DOHH2 (cell line): ENCODE measurements around the gene RECQL5.

Experiments used
- H3F3A ChIP-seq: fragments of 200-600 bp; sonication (generic), shearing (Covaris generic); 2 replicates; pipeline ENCODE4 v1.6.0; 2016; ENCODE audit warnings: antibody characterized with exemption, mild to moderate bottlenecking; ENCODE audit not compliant: control insufficient read depth, insufficient read depth
- H3K27ac ChIP-seq: fragments of 200-600 bp; sonication (generic); 2 replicates; pipeline ENCODE4 v1.5.1; 2014; ENCODE audit warnings: low read depth, mild to moderate bottlenecking, low read length, moderate library complexity
- H3K27me3 ChIP-seq: fragments of 200-600 bp; sonication (generic); 2 replicates; pipeline ENCODE4 v1.6.1; 2014; ENCODE audit warnings: mild to moderate bottlenecking, low read length, mixed read lengths; ENCODE audit not compliant: control insufficient read depth
- H3K36me3 ChIP-seq: fragments of 200-600 bp; sonication (generic); 2 replicates; pipeline ENCODE4 v1.6.1; 2014; ENCODE audit warnings: mild to moderate bottlenecking, low read length, moderate library complexity, mixed read lengths; ENCODE audit not compliant: control insufficient read depth
- H3K4me1 ChIP-seq: fragments of 200-600 bp; sonication (generic); 2 replicates; pipeline ENCODE4 v1.6.1; 2014; ENCODE audit warnings: mild to moderate bottlenecking, low read length, mixed read lengths; ENCODE audit not compliant: control insufficient read depth
- H3K4me2 ChIP-seq: fragments of 200-600 bp; sonication (generic); 2 replicates; pipeline ENCODE4 v1.6.0; 2014; ENCODE audit warnings: mild to moderate bottlenecking, low read length, moderate library complexity
- H3K4me3 ChIP-seq: fragments of 200-600 bp; sonication (generic); 2 replicates; pipeline ENCODE4 v1.5.1; 2014; ENCODE audit warnings: mild to moderate bottlenecking, low read length, mixed read lengths
- H3K79me2 ChIP-seq: fragments of 200-600 bp; sonication (generic); 2 replicates; pipeline ENCODE4 v1.6.1; 2014; ENCODE audit warnings: mild to moderate bottlenecking, low read length, mixed read lengths; ENCODE audit not compliant: control insufficient read depth
- H3K9me2 ChIP-seq: fragments of 200-600 bp; sonication (generic); replicated peaks from 2 replicates; pipeline ENCODE4 v1.6.1; 2014; ENCODE audit warnings: mild to moderate bottlenecking, low read length, mixed read lengths; ENCODE audit not compliant: control insufficient read depth
- H3K9me3 ChIP-seq: fragments of 200-600 bp; sonication (generic); 2 replicates; pipeline ENCODE4 v1.6.1; 2014; ENCODE audit warnings: antibody characterized with exemption, low read length, mixed read lengths; ENCODE audit not compliant: control insufficient read depth, insufficient read depth
- H4K20me1 ChIP-seq: fragments of 200-600 bp; sonication (generic); 2 replicates; pipeline ENCODE4 v1.6.0; 2014; ENCODE audit warnings: low read depth, mild to moderate bottlenecking, antibody characterized with exemption, low read length, moderate library complexity; ENCODE audit not compliant: control insufficient read depth, insufficient read depth
- EZH2phosphoT487 ChIP-seq: fragments of 200-600 bp; sonication (generic); IDR thresholded peaks from 2 replicates; pipeline ENCODE4 v1.6.1; 2017; ENCODE audit warnings: borderline replicate concordance, mild to moderate bottlenecking, antibody characterized with exemption, low read length, moderate library complexity, mixed read lengths
- TF ChIP-seq, protein P1 (sequence below): fragments of 200-600 bp; sonication (generic); IDR thresholded peaks from one replicate; pipeline ENCODE4 v1.5.1; 2014; ENCODE audit warnings: antibody characterized with exemption, mild to moderate bottlenecking, low read depth, low read length; ENCODE audit not compliant: poor library complexity, severe bottlenecking

The RECQL5 gene

DNA sequence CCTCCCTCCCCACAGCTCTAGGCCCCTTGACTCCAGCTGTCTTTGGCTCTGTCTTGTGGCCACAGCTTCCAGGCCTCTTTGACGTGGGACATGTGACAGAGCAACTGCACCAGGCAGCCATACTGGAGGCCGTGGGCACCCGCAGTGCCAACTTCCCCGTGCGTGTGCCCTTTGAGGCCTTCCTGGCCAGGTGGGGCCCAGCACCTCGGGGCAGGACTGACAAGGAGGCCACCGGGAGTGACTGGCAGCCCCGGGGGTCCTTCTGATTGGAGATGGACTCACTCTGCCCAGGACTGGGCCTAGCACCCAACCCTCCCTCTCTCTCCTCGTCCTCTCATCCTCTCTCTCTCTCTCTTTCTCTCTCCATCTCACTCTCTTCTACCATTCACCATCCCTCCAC, 63.8 kb downstream of the RECQL5 start:
- H3K36me3 ChIP-seq = no peaks in the 10 kb centered on the region
- TF ChIP-seq EZH2phosphoT487 = no peak
- TF ChIP-seq, protein P1, sequence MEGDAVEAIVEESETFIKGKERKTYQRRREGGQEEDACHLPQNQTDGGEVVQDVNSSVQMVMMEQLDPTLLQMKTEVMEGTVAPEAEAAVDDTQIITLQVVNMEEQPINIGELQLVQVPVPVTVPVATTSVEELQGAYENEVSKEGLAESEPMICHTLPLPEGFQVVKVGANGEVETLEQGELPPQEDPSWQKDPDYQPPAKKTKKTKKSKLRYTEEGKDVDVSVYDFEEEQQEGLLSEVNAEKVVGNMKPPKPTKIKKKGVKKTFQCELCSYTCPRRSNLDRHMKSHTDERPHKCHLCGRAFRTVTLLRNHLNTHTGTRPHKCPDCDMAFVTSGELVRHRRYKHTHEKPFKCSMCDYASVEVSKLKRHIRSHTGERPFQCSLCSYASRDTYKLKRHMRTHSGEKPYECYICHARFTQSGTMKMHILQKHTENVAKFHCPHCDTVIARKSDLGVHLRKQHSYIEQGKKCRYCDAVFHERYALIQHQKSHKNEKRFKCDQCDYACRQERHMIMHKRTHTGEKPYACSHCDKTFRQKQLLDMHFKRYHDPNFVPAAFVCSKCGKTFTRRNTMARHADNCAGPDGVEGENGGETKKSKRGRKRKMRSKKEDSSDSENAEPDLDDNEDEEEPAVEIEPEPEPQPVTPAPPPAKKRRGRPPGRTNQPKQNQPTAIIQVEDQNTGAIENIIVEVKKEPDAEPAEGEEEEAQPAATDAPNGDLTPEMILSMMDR = no peak
- no peak overlapping the region for H3K4me2 ChIP-seq
- H4K20me1 ChIP-seq = no peaks in the 10 kb centered on the region
- H3K79me2 ChIP-seq = no peaks in the 10 kb centered on the region
- H3F3A ChIP-seq = 0 out of 2 replicates have a peak, but pooled peaks cover 2% of the 10 kb centered on the region
- no peaks in the 10 kb centered on the region for H3K9me2 ChIP-seq
- no peaks in the 10 kb centered on the region for H3K27me3 ChIP-seq
- H3K9me3 ChIP-seq = no peaks in the 10 kb centered on the region
- H3K4me3 ChIP-seq = no peak overlapping the region
- no peaks in the 10 kb centered on the region for H3K4me1 ChIP-seq
- no peak overlapping the region for H3K27ac ChIP-seq

DNA sequence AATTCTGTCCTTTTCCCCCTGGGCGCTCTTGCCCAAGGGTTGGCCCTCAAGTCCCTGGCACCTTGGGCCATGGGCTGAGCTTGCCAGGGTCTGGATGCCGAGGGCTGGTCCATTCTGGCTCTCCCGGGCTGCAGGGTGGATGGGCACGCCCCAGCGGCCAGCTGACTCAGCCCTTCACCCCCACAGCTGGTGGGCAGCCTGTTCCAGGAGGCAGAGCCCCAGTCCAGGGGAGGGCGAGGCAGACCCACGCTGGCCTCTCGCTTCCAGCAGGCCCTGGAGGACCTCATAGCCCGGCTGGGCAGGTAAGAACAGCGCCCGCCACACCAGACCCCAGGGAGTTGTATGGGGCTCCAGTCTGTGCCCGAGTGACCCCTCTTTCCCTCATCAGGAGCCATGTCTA, 64.3 kb downstream of the RECQL5 start:
- Histone ChIP-seq H4K20me1 (no peaks in the 10 kb centered on the region), H3K79me2 (no peaks in the 10 kb centered on the region), H3F3A (0 out of 2 replicates have a peak, but pooled peaks cover 2% of the 10 kb centered on the region), H3K4me1 (no peaks in the 10 kb centered on the region), H3K27me3 (no peaks in the 10 kb centered on the region), H3K27ac (no peak overlapping the region), H3K9me2 (no peaks in the 10 kb centered on the region), H3K4me3 (no peak overlapping the region), H3K36me3 (no peaks in the 10 kb centered on the region), H3K9me3 (no peaks in the 10 kb centered on the region), H3K4me2 (no peak overlapping the region)
- TF ChIP-seq, protein P1 = no peak
- TF ChIP-seq EZH2phosphoT487 = no peak

DNA sequence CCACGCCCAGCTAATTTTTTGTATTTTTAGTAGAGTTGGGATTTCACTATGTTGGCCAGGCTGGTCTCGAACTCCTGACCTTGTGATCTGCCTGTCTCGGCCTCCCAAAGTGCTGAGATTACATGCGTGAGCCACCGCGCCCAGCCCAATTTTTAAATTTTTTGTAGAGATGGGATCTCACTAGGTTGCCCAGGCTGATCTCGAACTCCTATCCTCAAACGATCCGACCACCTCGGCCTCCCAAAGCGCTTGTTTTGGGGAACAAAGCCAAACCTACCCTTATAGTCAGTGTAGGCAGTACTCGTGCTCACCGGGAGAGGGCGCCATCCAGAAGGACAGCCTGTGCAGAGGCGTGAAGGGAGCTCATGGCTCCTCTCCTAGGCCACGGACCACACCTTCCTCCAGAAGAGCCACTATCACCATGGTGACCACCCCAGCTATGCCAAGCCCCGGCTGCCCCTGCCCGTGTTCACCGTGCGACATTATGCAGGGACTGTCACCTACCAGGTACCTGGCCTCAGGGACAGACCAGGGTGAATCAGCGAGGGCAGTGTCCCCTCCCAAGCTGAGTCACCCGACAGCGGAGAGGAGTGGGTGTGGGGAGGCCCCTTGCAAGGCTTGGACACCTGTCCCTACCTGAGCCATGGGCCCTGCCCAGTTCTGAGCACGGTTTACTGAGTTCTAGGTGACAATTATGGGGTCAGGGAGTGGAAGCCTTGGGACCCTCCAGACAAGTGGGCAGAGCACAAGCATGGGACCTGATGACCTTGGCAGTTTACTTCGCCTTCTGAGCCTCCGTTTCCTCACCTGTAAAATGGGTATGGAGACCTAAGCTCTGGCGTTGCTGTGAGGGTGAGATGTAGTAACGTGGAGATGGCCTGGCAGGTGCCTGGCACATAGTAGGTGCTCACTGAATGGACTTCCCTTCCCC, 65.6 kb downstream of the RECQL5 start:
- H3K36me3 ChIP-seq = no peaks in the 10 kb centered on the region
- H3K4me3 ChIP-seq = no peak overlapping the region
- no peaks in the 10 kb centered on the region for H3K27me3 ChIP-seq
- H3K9me2 ChIP-seq = no peaks in the 10 kb centered on the region
- no peaks in the 10 kb centered on the region for H3K79me2 ChIP-seq
- TF ChIP-seq, protein P1 = peak; percentile 96
- no peak for TF ChIP-seq EZH2phosphoT487
- H3K4me1 ChIP-seq = no peaks in the 10 kb centered on the region
- no peaks in the 10 kb centered on the region for H3K9me3 ChIP-seq
- H4K20me1 ChIP-seq = no peaks in the 10 kb centered on the region
- no peak overlapping the region for H3K27ac ChIP-seq
- H3F3A ChIP-seq = 0 out of 2 replicates have a peak, but pooled peaks cover 2% of the 10 kb centered on the region
- no peak overlapping the region for H3K4me2 ChIP-seq
